ENCODE measurements around the gene ZNF567.

DNA sequence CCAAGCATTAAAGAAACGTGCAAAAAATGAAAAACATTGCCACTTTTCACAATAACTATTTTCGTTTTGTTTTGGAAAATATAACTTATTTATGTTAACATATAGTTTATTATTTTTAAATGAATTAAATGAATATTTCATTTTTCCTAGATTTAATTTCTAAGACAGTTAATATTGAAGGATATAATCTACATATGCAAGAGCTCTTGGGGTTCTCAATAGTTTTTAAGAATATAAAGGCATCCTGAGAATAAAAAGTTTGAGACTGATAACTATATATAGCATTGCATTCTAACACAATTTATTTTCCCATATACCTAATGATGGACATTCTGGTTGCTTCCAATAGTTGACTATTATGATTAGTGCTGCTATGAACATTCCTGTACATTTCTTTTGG lies 40.7 kb upstream of the ZNF567 start:
- TF ChIP-seq PRDM1 (tag by site-specific recombination; IDR thresholded peaks at IDR 0.05) (no peak), ZNF792 (tag by site-specific recombination; IDR thresholded peaks at IDR 0.05) (no peak), ZNF768 (tag by site-specific recombination; IDR thresholded peaks at IDR 0.05) (no peak), YY1 (tag by site-specific recombination; IDR thresholded peaks at IDR 0.05) (no peak), KLF16 (tag by site-specific recombination; IDR thresholded peaks at IDR 0.05) (no peak), MYNN (tag by site-specific recombination; IDR thresholded peaks at IDR 0.05; ENCODE audit: borderline replicate concordance) (no peak), GLI4 (tag by site-specific recombination; IDR thresholded peaks at IDR 0.05) (no peak)
- TF ChIP-seq, protein P1, sequence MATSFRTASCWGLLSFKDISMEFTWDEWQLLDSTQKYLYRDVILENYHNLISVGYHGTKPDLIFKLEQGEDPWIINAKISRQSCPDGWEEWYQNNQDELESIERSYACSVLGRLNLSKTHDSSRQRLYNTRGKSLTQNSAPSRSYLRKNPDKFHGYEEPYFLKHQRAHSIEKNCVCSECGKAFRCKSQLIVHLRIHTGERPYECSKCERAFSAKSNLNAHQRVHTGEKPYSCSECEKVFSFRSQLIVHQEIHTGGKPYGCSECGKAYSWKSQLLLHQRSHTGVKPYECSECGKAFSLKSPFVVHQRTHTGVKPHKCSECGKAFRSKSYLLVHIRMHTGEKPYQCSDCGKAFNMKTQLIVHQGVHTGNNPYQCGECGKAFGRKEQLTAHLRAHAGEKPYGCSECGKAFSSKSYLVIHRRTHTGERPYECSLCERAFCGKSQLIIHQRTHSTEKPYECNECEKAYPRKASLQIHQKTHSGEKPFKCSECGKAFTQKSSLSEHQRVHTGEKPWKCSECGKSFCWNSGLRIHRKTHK (tag by site-specific recombination; IDR thresholded peaks at IDR 0.05): no peak
- TF ChIP-seq, protein P2, sequence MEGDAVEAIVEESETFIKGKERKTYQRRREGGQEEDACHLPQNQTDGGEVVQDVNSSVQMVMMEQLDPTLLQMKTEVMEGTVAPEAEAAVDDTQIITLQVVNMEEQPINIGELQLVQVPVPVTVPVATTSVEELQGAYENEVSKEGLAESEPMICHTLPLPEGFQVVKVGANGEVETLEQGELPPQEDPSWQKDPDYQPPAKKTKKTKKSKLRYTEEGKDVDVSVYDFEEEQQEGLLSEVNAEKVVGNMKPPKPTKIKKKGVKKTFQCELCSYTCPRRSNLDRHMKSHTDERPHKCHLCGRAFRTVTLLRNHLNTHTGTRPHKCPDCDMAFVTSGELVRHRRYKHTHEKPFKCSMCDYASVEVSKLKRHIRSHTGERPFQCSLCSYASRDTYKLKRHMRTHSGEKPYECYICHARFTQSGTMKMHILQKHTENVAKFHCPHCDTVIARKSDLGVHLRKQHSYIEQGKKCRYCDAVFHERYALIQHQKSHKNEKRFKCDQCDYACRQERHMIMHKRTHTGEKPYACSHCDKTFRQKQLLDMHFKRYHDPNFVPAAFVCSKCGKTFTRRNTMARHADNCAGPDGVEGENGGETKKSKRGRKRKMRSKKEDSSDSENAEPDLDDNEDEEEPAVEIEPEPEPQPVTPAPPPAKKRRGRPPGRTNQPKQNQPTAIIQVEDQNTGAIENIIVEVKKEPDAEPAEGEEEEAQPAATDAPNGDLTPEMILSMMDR (tag by site-specific recombination; IDR thresholded peaks at IDR 0.05): no peak
- TF ChIP-seq, protein P3, sequence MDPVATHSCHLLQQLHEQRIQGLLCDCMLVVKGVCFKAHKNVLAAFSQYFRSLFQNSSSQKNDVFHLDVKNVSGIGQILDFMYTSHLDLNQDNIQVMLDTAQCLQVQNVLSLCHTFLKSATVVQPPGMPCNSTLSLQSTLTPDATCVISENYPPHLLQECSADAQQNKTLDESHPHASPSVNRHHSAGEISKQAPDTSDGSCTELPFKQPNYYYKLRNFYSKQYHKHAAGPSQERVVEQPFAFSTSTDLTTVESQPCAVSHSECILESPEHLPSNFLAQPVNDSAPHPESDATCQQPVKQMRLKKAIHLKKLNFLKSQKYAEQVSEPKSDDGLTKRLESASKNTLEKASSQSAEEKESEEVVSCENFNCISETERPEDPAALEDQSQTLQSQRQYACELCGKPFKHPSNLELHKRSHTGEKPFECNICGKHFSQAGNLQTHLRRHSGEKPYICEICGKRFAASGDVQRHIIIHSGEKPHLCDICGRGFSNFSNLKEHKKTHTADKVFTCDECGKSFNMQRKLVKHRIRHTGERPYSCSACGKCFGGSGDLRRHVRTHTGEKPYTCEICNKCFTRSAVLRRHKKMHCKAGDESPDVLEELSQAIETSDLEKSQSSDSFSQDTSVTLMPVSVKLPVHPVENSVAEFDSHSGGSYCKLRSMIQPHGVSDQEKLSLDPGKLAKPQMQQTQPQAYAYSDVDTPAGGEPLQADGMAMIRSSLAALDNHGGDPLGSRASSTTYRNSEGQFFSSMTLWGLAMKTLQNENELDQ (tag by site-specific recombination; IDR thresholded peaks at IDR 0.05; ENCODE audit: low read depth): no peak
- TF ChIP-seq, protein P4, sequence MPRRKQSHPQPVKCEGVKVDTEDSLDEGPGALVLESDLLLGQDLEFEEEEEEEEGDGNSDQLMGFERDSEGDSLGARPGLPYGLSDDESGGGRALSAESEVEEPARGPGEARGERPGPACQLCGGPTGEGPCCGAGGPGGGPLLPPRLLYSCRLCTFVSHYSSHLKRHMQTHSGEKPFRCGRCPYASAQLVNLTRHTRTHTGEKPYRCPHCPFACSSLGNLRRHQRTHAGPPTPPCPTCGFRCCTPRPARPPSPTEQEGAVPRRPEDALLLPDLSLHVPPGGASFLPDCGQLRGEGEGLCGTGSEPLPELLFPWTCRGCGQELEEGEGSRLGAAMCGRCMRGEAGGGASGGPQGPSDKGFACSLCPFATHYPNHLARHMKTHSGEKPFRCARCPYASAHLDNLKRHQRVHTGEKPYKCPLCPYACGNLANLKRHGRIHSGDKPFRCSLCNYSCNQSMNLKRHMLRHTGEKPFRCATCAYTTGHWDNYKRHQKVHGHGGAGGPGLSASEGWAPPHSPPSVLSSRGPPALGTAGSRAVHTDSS (tag by site-specific recombination; IDR thresholded peaks at IDR 0.05): no peak
- TF ChIP-seq, protein P5, sequence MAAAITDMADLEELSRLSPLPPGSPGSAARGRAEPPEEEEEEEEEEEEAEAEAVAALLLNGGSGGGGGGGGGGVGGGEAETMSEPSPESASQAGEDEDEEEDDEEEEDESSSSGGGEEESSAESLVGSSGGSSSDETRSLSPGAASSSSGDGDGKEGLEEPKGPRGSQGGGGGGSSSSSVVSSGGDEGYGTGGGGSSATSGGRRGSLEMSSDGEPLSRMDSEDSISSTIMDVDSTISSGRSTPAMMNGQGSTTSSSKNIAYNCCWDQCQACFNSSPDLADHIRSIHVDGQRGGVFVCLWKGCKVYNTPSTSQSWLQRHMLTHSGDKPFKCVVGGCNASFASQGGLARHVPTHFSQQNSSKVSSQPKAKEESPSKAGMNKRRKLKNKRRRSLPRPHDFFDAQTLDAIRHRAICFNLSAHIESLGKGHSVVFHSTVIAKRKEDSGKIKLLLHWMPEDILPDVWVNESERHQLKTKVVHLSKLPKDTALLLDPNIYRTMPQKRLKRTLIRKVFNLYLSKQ (tag by site-specific recombination; IDR thresholded peaks at IDR 0.05; ENCODE audit: borderline replicate concordance): no peak
- TF ChIP-seq, protein P6, sequence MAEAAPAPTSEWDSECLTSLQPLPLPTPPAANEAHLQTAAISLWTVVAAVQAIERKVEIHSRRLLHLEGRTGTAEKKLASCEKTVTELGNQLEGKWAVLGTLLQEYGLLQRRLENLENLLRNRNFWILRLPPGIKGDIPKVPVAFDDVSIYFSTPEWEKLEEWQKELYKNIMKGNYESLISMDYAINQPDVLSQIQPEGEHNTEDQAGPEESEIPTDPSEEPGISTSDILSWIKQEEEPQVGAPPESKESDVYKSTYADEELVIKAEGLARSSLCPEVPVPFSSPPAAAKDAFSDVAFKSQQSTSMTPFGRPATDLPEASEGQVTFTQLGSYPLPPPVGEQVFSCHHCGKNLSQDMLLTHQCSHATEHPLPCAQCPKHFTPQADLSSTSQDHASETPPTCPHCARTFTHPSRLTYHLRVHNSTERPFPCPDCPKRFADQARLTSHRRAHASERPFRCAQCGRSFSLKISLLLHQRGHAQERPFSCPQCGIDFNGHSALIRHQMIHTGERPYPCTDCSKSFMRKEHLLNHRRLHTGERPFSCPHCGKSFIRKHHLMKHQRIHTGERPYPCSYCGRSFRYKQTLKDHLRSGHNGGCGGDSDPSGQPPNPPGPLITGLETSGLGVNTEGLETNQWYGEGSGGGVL (tag by site-specific recombination; IDR thresholded peaks at IDR 0.05): no peak
- TF ChIP-seq, protein P7, sequence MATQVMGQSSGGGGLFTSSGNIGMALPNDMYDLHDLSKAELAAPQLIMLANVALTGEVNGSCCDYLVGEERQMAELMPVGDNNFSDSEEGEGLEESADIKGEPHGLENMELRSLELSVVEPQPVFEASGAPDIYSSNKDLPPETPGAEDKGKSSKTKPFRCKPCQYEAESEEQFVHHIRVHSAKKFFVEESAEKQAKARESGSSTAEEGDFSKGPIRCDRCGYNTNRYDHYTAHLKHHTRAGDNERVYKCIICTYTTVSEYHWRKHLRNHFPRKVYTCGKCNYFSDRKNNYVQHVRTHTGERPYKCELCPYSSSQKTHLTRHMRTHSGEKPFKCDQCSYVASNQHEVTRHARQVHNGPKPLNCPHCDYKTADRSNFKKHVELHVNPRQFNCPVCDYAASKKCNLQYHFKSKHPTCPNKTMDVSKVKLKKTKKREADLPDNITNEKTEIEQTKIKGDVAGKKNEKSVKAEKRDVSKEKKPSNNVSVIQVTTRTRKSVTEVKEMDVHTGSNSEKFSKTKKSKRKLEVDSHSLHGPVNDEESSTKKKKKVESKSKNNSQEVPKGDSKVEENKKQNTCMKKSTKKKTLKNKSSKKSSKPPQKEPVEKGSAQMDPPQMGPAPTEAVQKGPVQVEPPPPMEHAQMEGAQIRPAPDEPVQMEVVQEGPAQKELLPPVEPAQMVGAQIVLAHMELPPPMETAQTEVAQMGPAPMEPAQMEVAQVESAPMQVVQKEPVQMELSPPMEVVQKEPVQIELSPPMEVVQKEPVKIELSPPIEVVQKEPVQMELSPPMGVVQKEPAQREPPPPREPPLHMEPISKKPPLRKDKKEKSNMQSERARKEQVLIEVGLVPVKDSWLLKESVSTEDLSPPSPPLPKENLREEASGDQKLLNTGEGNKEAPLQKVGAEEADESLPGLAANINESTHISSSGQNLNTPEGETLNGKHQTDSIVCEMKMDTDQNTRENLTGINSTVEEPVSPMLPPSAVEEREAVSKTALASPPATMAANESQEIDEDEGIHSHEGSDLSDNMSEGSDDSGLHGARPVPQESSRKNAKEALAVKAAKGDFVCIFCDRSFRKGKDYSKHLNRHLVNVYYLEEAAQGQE (tag by site-specific recombination; IDR thresholded peaks at IDR 0.05): no peak
